ENCODE data around the gene PRR36.

The PRR36 gene

DNA sequence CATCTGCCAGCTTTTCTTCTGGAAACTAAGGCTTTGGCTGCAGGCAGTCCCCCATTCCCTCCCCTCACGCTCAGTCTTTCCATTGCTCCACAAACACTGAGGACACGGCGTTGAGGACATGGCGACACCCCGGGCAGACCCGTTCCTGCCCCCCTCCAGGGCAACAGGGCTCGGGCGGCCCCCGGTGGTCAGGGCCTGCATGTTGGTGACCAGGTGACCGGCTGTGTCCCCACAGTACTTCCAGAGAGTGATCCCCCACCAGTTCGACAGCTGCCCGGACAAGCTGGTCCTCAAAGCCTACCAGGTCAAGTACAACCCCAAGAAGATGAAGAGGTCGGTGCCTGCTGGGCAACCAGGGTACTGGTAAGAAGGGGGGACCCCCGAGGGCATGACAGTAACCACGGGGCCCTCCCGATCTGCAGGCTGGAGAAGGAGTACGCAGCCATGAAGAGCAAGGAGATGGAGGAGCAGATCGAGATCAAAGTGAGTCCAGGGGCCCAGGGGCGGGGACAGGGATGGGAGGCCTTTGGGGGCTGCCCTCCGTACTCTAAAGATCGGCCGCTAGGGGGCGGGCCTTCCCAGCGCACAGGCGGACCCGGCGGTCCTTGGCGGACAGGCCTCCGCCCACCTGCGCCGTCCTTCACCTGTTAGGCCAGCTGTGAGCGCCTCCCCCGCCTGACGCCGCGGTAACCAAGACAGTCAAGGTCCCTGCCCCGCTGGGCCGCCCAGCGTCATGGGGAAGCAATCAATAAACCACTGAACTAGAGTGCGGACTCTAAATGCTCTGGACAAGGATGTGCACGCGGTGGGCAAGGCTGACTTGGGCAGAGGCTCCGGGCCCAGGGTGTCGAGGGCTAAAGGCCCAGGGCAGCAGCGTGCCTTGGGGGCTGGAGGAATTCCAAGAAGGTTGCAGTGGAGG lies 21.1 kb downstream of the PRR36 start:
- no peak overlapping the region for H3K4me3 ChIP-seq (ENCODE audit: control insufficient read depth, low read depth, low read length)

GRCh38 chr19:7851623-7852500 lies 22.3 kb downstream of the PRR36 start:
- H3K4me3 ChIP-seq (ENCODE audit: control insufficient read depth, low read depth, low read length), result no peak overlapping the region
- TF ChIP-seq, protein P1, sequence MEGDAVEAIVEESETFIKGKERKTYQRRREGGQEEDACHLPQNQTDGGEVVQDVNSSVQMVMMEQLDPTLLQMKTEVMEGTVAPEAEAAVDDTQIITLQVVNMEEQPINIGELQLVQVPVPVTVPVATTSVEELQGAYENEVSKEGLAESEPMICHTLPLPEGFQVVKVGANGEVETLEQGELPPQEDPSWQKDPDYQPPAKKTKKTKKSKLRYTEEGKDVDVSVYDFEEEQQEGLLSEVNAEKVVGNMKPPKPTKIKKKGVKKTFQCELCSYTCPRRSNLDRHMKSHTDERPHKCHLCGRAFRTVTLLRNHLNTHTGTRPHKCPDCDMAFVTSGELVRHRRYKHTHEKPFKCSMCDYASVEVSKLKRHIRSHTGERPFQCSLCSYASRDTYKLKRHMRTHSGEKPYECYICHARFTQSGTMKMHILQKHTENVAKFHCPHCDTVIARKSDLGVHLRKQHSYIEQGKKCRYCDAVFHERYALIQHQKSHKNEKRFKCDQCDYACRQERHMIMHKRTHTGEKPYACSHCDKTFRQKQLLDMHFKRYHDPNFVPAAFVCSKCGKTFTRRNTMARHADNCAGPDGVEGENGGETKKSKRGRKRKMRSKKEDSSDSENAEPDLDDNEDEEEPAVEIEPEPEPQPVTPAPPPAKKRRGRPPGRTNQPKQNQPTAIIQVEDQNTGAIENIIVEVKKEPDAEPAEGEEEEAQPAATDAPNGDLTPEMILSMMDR (IDR thresholded peaks at IDR 0.05; ENCODE audit: control insufficient read depth, insufficient read depth, low read depth, low read length, missing control alignments), result no peak
- no peak for DNase-seq (ENCODE audit: low read depth)

More for the DNA sequence above, 21.1 kb downstream of the PRR36 start:
- TF ChIP-seq, protein P1 (IDR thresholded peaks at IDR 0.05; ENCODE audit: control insufficient read depth, insufficient read depth, low read depth, low read length, missing control alignments), result peak; percentile 81
- no peak for DNase-seq (ENCODE audit: low read depth)

DNA sequence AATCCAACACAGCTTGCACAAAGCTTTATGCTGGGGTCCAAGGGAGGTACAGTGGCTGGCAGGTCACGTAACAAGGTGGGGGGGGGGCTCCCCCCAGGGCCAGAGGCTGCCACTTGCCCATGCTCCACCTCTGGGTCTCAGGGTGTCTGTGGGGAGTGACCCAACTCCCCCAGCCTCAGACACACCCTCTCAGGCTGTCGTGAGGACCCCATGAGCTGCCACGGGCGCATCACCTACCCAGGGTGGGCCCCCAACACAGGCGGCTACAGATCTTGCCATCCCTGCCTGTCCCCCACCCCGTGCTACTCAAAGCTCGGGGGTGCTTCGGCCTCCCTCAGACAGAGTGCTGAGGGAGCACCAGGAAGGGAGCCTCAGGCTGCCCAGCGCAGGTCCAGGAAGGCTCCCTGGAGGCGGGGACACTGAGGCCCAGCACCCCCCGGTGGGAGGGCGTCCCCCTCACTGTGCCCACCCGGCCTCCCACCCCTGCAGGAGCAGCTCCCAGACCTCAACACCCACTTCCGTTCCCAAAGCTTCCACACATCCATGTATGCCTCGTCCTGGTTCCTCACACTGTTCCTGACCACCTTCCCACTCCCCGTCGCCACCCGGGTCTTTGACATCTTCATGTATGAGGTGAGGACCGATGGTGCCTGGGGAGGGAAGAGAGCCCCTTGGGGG lies 23.1 kb downstream of the PRR36 start:
- no peak overlapping the region for H3K4me3 ChIP-seq (ENCODE audit: control insufficient read depth, low read depth, low read length)
- DNase-seq (ENCODE audit: low read depth), result no peak
- TF ChIP-seq, protein P1 (IDR thresholded peaks at IDR 0.05; ENCODE audit: control insufficient read depth, insufficient read depth, low read depth, low read length, missing control alignments), result no peak

GRCh38 chr19:7850000-7850813 lies 24.0 kb downstream of the PRR36 start:
- H3K4me3 ChIP-seq (ENCODE audit: control insufficient read depth, low read depth, low read length), result no peak overlapping the region
- no peak for DNase-seq (ENCODE audit: low read depth)
- TF ChIP-seq, protein P1 (IDR thresholded peaks at IDR 0.05; ENCODE audit: control insufficient read depth, insufficient read depth, low read depth, low read length, missing control alignments), result no peak

DNA sequence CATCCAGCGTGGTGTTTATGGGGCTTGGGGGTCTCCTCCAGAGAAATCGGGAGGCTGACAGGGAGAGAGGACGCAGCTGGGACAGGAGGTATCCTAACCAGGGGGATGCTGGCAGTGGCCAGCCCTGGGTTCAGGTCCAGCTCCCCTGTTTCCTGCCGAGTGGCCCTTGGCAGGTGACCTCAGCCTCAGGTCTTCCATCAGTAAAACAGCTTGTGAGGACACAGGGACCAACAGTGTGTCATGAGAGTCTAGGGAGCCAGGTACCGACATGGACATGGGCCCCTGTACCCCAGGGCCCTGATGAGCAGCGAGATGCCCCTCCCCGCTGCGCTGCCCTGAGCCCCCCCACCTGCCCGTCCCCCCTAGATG lies 24.6 kb downstream of the PRR36 start:
- TF ChIP-seq, protein P1 (IDR thresholded peaks at IDR 0.05; ENCODE audit: control insufficient read depth, insufficient read depth, low read depth, low read length, missing control alignments), result no peak

More for the DNA sequence above, 24.6 kb downstream of the PRR36 start:
- no peak overlapping the region for H3K4me3 ChIP-seq (ENCODE audit: control insufficient read depth, low read depth, low read length)
- no peak for DNase-seq (ENCODE audit: low read depth)

All from AG09309 (cell line).